Measurements from ENCODE around the gene LRRC23.

DNA sequence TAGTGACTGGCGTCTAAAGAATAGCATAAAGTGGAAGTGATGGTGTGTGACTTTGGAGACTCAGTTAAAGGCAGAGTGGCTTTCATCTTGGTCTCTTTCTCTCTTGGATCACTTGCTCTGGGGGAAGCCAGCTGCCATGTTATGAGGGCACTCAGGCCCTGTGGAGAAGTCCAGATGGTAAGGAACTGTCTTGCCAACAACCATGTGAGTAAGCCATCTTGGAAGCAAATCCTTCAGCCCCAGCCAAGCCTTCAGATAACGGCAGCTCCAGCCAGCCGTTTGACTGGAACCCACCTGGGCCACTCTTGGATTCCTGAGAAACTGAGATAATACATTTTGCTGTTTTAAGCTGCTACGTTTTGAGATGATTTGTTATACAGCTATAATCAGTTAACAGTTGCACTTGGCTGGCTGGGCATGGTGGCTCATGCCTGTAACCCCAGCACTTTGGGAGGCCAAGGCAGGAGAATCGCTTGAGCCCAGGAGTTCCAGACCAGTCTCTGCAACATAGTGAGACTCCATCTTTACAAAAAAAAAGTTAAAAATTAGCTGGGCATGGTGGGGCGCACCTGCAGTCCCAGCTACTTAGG lies 7.7 kb upstream of the LRRC23 start:
- TF ChIP-seq, protein P1, sequence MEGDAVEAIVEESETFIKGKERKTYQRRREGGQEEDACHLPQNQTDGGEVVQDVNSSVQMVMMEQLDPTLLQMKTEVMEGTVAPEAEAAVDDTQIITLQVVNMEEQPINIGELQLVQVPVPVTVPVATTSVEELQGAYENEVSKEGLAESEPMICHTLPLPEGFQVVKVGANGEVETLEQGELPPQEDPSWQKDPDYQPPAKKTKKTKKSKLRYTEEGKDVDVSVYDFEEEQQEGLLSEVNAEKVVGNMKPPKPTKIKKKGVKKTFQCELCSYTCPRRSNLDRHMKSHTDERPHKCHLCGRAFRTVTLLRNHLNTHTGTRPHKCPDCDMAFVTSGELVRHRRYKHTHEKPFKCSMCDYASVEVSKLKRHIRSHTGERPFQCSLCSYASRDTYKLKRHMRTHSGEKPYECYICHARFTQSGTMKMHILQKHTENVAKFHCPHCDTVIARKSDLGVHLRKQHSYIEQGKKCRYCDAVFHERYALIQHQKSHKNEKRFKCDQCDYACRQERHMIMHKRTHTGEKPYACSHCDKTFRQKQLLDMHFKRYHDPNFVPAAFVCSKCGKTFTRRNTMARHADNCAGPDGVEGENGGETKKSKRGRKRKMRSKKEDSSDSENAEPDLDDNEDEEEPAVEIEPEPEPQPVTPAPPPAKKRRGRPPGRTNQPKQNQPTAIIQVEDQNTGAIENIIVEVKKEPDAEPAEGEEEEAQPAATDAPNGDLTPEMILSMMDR (conservative IDR thresholded peaks at IDR 0.05; ENCODE audit: low read depth, low read length) = no peak
- TF ChIP-seq EZH2 (IDR thresholded peaks at IDR 0.05; ENCODE audit: low read length, unreplicated experiment) = no peak

All from PC-3 (cell line).